OCI-LY7 (cell line): Measurements from ENCODE around the gene KIF3C. TPM values are rescaled to one million over a fixed set of nuclear protein-coding genes. Genes with fewer than 3 reads are reported as not detected.

ENCODE experiments used
- BruUV-seq: library from RNA; stranded (reverse); fragments of 400-500 nt; replicated peaks from 2 replicates; lab custom pipeline; 2021; lab: Mats Ljungman, UMichigan
- CTCF ChIA-PET: fragments of 300-600 bp; sonication (Branson Sonifier 250); formaldehyde crosslinking; loops from one replicate; lab custom pipeline; 2022; ENCODE audit warnings: antibody characterized with exemption; ENCODE audit not compliant: unreplicated experiment; lab: Charles Lee
- POLR2A ChIA-PET: fragments of 300-600 bp; sonication (Branson Sonifier 250); formaldehyde crosslinking; loops from one replicate; lab custom pipeline; 2022; ENCODE audit warnings: antibody characterized with exemption; lab: Charles Lee
- DNase-seq: peaks from one replicate; pipeline ENCODE4 v3.0.0-alpha.2; 2015; ENCODE audit warnings: low spot score
- H2AFZ ChIP-seq: fragments of 200-600 bp; sonication (generic), shearing (Covaris generic); 2 replicates; pipeline ENCODE4 v1.6.1; 2014; ENCODE audit warnings: mild to moderate bottlenecking, antibody characterized with exemption, low read length, moderate library complexity
- H3K27ac ChIP-seq: fragments of 200-600 bp; sonication (generic); 2 replicates; pipeline ENCODE4 v1.5.1; 2014; ENCODE audit warnings: mixed run types, low read depth, mild to moderate bottlenecking, moderate library complexity, low read length, inconsistent platforms; ENCODE audit not compliant: poor library complexity, severe bottlenecking
- H3K36me3 ChIP-seq: fragments of 200-600 bp; sonication (generic); 2 replicates; pipeline ENCODE4 v1.6.1; 2014; ENCODE audit warnings: mild to moderate bottlenecking, antibody characterized with exemption, low read length, moderate library complexity, mixed read lengths; ENCODE audit not compliant: insufficient read depth
- H3K4me1 ChIP-seq: fragments of 200-600 bp; sonication (generic); 2 replicates; pipeline ENCODE4 v1.5.1; 2014; ENCODE audit warnings: mild to moderate bottlenecking, low read length; ENCODE audit not compliant: insufficient read depth, poor library complexity, severe bottlenecking
- H3K4me2 ChIP-seq: fragments of 200-600 bp; sonication (generic); 2 replicates; pipeline ENCODE4 v1.6.1; 2014; ENCODE audit warnings: mild to moderate bottlenecking, low read length
- H3K4me3 ChIP-seq: fragments of 200-600 bp; sonication (generic); 2 replicates; pipeline ENCODE4 v1.5.1; 2014; ENCODE audit warnings: mild to moderate bottlenecking, low read depth, low read length; ENCODE audit not compliant: poor library complexity, severe bottlenecking
- H3K79me2 ChIP-seq: fragments of 200-600 bp; sonication (generic); 2 replicates; pipeline ENCODE4 v1.6.1; 2016; ENCODE audit warnings: low read depth, mild to moderate bottlenecking, low read length, moderate library complexity, mixed read lengths; ENCODE audit not compliant: insufficient read depth
- H3K9me2 ChIP-seq: fragments of 200-600 bp; sonication (generic); 2 replicates; pipeline ENCODE4 v1.6.1; 2016; ENCODE audit warnings: mild to moderate bottlenecking, low read length, mixed read lengths; ENCODE audit not compliant: insufficient read depth
- H3K9me3 ChIP-seq: fragments of 200-600 bp; sonication (generic); 2 replicates; pipeline ENCODE4 v1.6.1; 2014; ENCODE audit warnings: mild to moderate bottlenecking, mixed run types, low read length, mixed read lengths
- H4K20me1 ChIP-seq: fragments of 200-600 bp; sonication (generic); 2 replicates; pipeline ENCODE4 v1.6.1; 2014; ENCODE audit warnings: mild to moderate bottlenecking, antibody characterized with exemption, low read length, moderate library complexity, mixed read lengths; ENCODE audit not compliant: insufficient read depth
- EZH2phosphoT487 ChIP-seq: fragments of 200-600 bp; sonication (generic); IDR thresholded peaks from 2 replicates; pipeline ENCODE4 v1.6.1; 2018; ENCODE audit warnings: low read depth, borderline replicate concordance, mild to moderate bottlenecking, mixed run types, antibody characterized with exemption, low read length, moderate library complexity, mixed read lengths
- intact Hi-C: fragments of 100-400 bp; cut with micrococcal nuclease; formaldehyde crosslinking; loops from one replicate; pipeline ENCODE4 v1.10.0; 2022; ENCODE audit not compliant: unreplicated experiment
- total RNA-seq, 2 experiments: library from RNA; depleted of rRNA in 1 of 2; stranded (reverse); fragments of >200 nt in 1 of 2; shearing (Covaris generic) in 1 of 2; gene quantifications; 2 replicates each; pipeline ENCODE4 v1.2.3, GENCODE V29; 2014 to 2022
- TF ChIP-seq, protein P1 (sequence below): fragments of 200-600 bp; sonication (generic); conservative IDR thresholded peaks from 2 replicates; pipeline ENCODE4 v1.5.1; 2014; ENCODE audit warnings: mild to moderate bottlenecking, antibody characterized with exemption, low read length, moderate library complexity, mixed read lengths

KIF3C gene
- total RNA-seq, 2 experiments from 2014 or later: 3.8 to 11.4 TPM

DNA sequence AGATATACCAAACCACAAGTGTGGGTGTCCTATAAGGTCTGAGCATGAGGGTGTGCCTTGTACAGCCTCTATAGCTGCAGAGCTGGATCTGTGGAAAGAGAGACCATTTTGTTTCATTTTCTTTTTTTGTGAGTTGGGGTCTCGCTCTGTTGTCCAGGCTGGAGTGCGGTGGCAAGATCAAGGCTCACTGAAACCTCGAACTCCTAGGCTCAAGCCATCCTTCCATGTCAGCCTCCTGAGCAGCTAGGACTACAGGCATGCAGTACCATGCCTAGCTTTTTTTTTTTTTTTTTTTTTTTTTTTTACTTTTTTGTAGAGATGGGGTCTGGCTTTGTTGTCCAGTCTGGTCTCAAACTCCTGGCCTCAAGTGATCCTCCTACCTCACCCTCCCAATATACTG is 10.7 kb downstream of the KIF3C start:
- CTCF ChIA-PET: interaction anchor here (0.6 kb wide), 1 partner anchor 11 kb away, joined by 5 read pairs; the partner anchor contains the start of gene KIF3C
- H3K27ac ChIP-seq: no peak overlapping the region
- no peak overlapping the region for H2AFZ ChIP-seq
- no peaks in the 10 kb centered on the region for H3K36me3 ChIP-seq
- intact Hi-C loops: no loop called here
- POLR2A ChIA-PET: interaction anchor here (0.5 to 1.7 kb wide), 6 partner anchors 11 to 1697 kb away, joined by 3 to 4 read pairs (median 4); partner anchors contain the start of gene KIF3C
- H3K9me3 ChIP-seq: no peaks in the 10 kb centered on the region
- H3K4me3 ChIP-seq: no peak overlapping the region
- no peaks in the 10 kb centered on the region for H3K4me1 ChIP-seq
- H3K79me2 ChIP-seq: no peaks in the 10 kb centered on the region
- no peak for DNase-seq
- no peaks in the 10 kb centered on the region for H4K20me1 ChIP-seq
- H3K4me2 ChIP-seq: no peak overlapping the region
- no TSS peak for BruUV-seq
- H3K9me2 ChIP-seq: no peaks in the 10 kb centered on the region
- TF ChIP-seq, protein P1, sequence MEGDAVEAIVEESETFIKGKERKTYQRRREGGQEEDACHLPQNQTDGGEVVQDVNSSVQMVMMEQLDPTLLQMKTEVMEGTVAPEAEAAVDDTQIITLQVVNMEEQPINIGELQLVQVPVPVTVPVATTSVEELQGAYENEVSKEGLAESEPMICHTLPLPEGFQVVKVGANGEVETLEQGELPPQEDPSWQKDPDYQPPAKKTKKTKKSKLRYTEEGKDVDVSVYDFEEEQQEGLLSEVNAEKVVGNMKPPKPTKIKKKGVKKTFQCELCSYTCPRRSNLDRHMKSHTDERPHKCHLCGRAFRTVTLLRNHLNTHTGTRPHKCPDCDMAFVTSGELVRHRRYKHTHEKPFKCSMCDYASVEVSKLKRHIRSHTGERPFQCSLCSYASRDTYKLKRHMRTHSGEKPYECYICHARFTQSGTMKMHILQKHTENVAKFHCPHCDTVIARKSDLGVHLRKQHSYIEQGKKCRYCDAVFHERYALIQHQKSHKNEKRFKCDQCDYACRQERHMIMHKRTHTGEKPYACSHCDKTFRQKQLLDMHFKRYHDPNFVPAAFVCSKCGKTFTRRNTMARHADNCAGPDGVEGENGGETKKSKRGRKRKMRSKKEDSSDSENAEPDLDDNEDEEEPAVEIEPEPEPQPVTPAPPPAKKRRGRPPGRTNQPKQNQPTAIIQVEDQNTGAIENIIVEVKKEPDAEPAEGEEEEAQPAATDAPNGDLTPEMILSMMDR: no peak
- TF ChIP-seq EZH2phosphoT487: no peak

GRCh38 chr2:25966531-25967270 is 15.6 kb downstream of the KIF3C start:
- Histone ChIP-seq H4K20me1 (no peaks in the 10 kb centered on the region), H3K36me3 (no peaks in the 10 kb centered on the region), H3K4me3 (no peak overlapping the region), H3K4me2 (no peak overlapping the region), H3K9me2 (no peaks in the 10 kb centered on the region), H3K4me1 (no peaks in the 10 kb centered on the region), H3K27ac (no peak overlapping the region), H3K9me3 (no peaks in the 10 kb centered on the region), H3K79me2 (no peaks in the 10 kb centered on the region), H2AFZ (no peak overlapping the region)
- no peak for DNase-seq
- no TSS peak for BruUV-seq
- ChIA-PET POLR2A (interaction anchor here (0.8 kb wide), 1 partner anchor 17 kb away, joined by 3 read pairs; no protein-coding TSS in a partner anchor), CTCF (no interaction called here)
- TF ChIP-seq, protein P1: no peak
- TF ChIP-seq EZH2phosphoT487: no peak
- intact Hi-C loops: no loop called here

- no TSS peak for BruUV-seq
- no peak overlapping the region for H3K4me3 ChIP-seq
- TF ChIP-seq, protein P1: no peak
- no peak for TF ChIP-seq EZH2phosphoT487
- H3K79me2 ChIP-seq: no peaks in the 10 kb centered on the region
- intact Hi-C loops: no loop called here
- no peak overlapping the region for H2AFZ ChIP-seq
- peaks cover 10% of the 10 kb centered on the region for H3K4me1 ChIP-seq
- CTCF ChIA-PET: no interaction called here
- no peaks in the 10 kb centered on the region for H3K9me2 ChIP-seq
- H3K4me2 ChIP-seq: no peak overlapping the region
- no peaks in the 10 kb centered on the region for H4K20me1 ChIP-seq
- POLR2A ChIA-PET: no interaction called here
- no peaks in the 10 kb centered on the region for H3K9me3 ChIP-seq
- no peak overlapping the region for H3K27ac ChIP-seq
- H3K36me3 ChIP-seq: no peaks in the 10 kb centered on the region
- DNase-seq: no peak
These were observed 17.4 kb downstream of the KIF3C start for GRCh38 chr2:25964891-25965290.
